Measurements from ENCODE around the gene ZDHHC11B.
"Not testable (repeated sequence)": the region's sequence is repeated elsewhere in the genome, so short reads cannot be mapped to it uniquely, and the experiment has no call there.

The ZDHHC11B gene

GRCh38 chr5:714215-715118, 70.1 kb downstream of the ZDHHC11B start:
- DNase-seq: not testable (repeated sequence)

GRCh38 chr5:713686-714085, 70.8 kb downstream of the ZDHHC11B start:
- not testable (repeated sequence) for DNase-seq

GRCh38 chr5:708848-709517, 75.5 kb downstream of the ZDHHC11B start:
- DNase-seq: not testable (repeated sequence)

GRCh38 chr5:708374-708773, 76.2 kb downstream of the ZDHHC11B start:
- DNase-seq: not testable (repeated sequence)

- not testable (repeated sequence) for DNase-seq
These were observed 78.4 kb downstream of the ZDHHC11B start for GRCh38 chr5:706127-706526.

GRCh38 chr5:696753-697702, 87.5 kb downstream of the ZDHHC11B start:
- DNase-seq: not testable (repeated sequence)

- not testable (repeated sequence) for DNase-seq
These were observed 88.3 kb downstream of the ZDHHC11B start for GRCh38 chr5:696191-696590.

GRCh38 chr5:695475-695874, 89.1 kb downstream of the ZDHHC11B start:
- not testable (repeated sequence) for DNase-seq

GRCh38 chr5:694042-694431, 90.5 kb downstream of the ZDHHC11B start:
- not testable (repeated sequence) for DNase-seq

- DNase-seq: peak; percentile 50
These were observed 91.1 kb downstream of the ZDHHC11B start, which contains the start of gene TPPP for GRCh38 chr5:693271-694041. TPPP (minus strand) TSS chr5:693352; CDS start chr5:678060, 15,292 bp downstream.

- not testable (repeated sequence) for DNase-seq
These were observed 91.9 kb downstream of the ZDHHC11B start for GRCh38 chr5:692529-693041.

GRCh38 chr5:691817-692528, 92.6 kb downstream of the ZDHHC11B start:
- DNase-seq: no peak

- DNase-seq: not testable (repeated sequence)
These were observed 93.5 kb downstream of the ZDHHC11B start for GRCh38 chr5:691049-691448.

GRCh38 chr5:690293-690692, 94.2 kb downstream of the ZDHHC11B start:
- not testable (repeated sequence) for DNase-seq

GRCh38 chr5:688348-689010, 96.0 kb downstream of the ZDHHC11B start:
- not testable (repeated sequence) for DNase-seq

GRCh38 chr5:686936-687335, 97.6 kb downstream of the ZDHHC11B start:
- not testable (repeated sequence) for DNase-seq

GRCh38 chr5:686172-686523, 98.4 kb downstream of the ZDHHC11B start:
- not testable (repeated sequence) for DNase-seq

- DNase-seq: no peak
These were observed 99.0 kb downstream of the ZDHHC11B start for GRCh38 chr5:685262-686171.

GRCh38 chr5:684751-685216, 99.7 kb downstream of the ZDHHC11B start:
- DNase-seq: no peak

All from hematopoietic multipotent progenitor cell treated with erythropoietin and hydrocortisone succinate and interleukin-3 and kit ligand, for 8 days (in vitro differentiated cells).